LNCaP clone FGC (cell line): Measurements from ENCODE around the gene RAMP1.

Experiments
- DNase-seq: peaks from one replicate; pipeline ENCODE4 v3.0.0-alpha.2; 2011; ENCODE audit warnings: low read depth
- H3K4me3 ChIP-seq: 2 replicates; pipeline ENCODE4 v1.5.1; 2011; ENCODE audit warnings: mild to moderate bottlenecking, low read depth, low read length, control low read depth
- TF ChIP-seq, protein P1 (sequence below): IDR thresholded peaks from 2 replicates; pipeline ENCODE4 v1.5.1; 2012; ENCODE audit warnings: mild to moderate bottlenecking; ENCODE audit not compliant: control insufficient read depth, insufficient read depth; ENCODE audit errors: extremely low read depth

Gene RAMP1

DNA sequence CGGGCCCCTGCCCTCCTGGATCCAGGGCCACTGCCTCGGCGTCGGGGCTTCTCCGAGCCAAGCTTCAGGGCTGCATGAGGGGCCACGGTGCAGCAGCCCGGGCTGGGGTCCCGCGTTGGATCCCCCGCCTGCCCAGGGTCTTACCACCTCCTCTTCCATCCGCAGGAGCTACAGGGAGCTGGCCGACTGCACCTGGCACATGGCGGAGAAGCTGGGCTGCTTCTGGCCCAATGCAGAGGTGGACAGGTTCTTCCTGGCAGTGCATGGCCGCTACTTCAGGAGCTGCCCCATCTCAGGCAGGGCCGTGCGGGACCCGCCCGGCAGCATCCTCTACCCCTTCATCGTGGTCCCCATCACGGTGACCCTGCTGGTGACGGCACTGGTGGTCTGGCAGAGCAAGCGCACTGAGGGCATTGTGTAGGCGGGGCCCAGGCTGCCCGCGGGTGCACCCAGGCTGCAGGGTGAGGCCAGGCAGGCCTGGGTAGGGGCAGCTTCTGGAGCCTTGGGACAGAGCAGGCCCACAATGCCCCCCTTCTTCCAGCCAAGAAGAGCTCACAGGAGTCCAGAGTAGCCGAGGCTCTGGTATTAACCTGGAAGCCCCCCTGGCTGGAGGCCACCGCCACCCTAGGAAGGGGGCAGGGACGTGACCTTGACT lies 52.1 kb downstream of the RAMP1 start:
- TF ChIP-seq, protein P1, sequence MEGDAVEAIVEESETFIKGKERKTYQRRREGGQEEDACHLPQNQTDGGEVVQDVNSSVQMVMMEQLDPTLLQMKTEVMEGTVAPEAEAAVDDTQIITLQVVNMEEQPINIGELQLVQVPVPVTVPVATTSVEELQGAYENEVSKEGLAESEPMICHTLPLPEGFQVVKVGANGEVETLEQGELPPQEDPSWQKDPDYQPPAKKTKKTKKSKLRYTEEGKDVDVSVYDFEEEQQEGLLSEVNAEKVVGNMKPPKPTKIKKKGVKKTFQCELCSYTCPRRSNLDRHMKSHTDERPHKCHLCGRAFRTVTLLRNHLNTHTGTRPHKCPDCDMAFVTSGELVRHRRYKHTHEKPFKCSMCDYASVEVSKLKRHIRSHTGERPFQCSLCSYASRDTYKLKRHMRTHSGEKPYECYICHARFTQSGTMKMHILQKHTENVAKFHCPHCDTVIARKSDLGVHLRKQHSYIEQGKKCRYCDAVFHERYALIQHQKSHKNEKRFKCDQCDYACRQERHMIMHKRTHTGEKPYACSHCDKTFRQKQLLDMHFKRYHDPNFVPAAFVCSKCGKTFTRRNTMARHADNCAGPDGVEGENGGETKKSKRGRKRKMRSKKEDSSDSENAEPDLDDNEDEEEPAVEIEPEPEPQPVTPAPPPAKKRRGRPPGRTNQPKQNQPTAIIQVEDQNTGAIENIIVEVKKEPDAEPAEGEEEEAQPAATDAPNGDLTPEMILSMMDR = no peak
- H3K4me3 ChIP-seq = no peak overlapping the region
- no peak for DNase-seq

DNA sequence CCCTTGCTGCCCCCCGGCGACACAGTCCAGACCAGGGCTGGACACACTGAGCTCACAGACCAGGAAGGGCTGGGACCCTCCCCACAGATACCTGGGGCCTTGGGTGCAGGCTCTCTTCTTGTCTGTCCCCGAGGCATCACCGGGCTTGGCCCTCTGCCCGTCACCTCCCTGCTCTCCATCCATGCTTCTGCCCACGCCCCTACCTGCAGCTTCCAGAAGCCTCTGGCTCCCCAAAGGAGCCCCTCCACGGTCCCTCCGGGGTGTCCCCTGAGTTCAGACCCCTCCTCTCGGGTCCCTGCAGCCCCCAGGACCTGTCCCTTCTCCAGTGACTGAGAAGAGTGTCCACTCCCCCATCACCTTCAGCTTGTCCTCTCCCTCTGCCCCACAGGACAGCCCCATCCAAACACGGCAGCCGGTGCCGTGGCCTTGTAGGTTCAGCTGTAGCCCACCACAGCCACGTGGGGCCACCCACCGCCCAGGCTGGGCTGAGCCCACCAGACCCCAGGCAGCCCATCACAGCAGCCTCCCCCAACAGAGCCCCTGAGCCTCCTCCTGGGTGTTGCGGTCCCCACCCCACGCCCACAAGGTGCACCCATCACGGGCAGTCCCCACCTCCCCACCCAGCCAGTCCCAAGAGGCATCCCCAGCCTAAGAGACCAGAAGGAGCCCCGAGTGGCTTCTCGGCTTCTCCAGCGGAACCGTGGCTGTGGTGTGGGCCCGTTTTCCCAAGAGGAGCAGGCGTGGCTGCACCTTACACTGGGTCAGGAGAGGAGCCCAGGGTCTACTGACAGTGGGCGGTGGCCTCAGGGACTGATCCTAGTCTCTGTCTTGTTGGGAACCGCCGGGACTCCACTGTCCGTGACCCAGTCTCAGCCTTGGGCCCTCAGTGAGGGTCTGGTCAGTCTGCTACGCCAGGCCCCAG lies 53.1 kb downstream of the RAMP1 start:
- TF ChIP-seq, protein P1 = no peak
- no peak overlapping the region for H3K4me3 ChIP-seq
- no peak for DNase-seq

DNA sequence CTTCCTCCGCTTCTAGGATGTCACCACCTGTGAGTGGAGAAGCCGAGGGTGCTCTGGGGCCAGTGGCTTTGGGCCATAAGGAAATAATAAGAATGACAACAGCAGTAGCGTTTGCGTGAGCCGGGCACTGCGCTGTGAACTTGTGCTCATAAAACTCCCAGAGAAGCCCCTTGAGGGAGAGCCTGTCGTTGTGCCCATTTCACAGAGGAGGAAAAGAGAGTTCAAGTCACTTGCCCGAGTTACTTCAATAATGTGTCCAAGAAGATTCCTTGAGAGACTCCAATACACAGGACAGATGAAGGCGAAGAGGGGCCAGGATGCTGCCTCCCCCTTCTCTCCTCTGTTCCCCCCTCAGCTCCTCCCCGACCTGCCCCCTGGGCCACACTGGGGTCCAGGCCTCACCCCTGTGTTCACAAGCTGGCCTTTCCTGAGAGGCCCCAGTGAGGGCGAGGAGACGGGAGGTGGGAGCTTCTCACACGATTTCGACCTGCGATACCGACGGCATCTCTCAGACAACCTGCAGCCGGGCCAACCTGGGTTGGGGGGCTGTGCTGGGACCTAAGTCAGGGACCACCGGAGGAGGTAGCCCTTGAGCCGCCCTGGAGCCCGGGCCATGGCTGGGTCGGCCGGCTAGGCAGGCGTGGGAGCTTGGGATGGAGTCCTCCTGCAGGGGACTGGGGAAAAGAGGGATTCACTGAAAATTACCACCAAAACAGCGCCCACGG lies 53.9 kb downstream of the RAMP1 start:
- DNase-seq = no peak
- TF ChIP-seq, protein P1 = no peak
- no peak overlapping the region for H3K4me3 ChIP-seq

DNA sequence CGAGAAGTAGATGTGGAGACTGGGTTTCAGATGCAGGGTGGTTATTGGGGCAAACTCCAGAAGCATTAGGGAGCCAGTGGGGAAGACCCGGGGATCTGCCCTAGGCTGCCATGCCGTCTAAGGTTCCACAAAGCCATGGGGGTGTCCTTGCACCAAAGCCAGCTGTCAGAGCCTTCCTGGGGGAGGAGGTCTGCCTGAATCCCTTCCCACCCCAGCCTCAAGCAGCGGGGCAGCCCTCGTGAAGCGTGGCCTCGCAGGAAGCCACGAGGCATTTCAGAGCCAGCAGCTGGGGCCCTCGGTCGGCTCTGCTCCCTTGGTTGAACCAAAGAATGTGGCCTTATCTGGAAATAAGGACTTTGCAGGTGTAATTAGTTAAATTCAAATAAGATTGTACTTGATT lies 56.2 kb downstream of the RAMP1 start:
- H3K4me3 ChIP-seq = no peak overlapping the region
- TF ChIP-seq, protein P1 = no peak
- DNase-seq = no peak

DNA sequence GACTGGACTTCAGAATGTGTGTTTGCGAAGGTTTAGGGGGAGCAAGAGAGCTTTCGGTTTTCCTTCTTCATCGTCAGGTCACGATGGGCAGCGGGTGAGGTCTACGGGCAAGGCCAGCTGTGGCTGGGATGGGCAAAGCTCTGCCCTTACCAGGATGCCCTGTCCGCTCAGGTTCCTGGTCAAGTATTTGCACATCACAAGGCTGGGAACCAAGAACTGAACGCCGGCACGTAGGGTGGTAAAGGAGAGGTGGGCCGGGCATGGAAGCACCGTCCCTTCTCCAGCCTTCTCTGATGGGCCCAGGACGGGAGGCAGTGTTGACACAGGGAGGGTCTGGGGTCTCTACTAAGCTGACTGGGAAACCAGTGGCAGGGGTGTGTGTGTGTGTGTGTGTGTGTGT lies 56.9 kb downstream of the RAMP1 start:
- no peak for DNase-seq
- H3K4me3 ChIP-seq = no peak overlapping the region
- TF ChIP-seq, protein P1 = no peak

DNA sequence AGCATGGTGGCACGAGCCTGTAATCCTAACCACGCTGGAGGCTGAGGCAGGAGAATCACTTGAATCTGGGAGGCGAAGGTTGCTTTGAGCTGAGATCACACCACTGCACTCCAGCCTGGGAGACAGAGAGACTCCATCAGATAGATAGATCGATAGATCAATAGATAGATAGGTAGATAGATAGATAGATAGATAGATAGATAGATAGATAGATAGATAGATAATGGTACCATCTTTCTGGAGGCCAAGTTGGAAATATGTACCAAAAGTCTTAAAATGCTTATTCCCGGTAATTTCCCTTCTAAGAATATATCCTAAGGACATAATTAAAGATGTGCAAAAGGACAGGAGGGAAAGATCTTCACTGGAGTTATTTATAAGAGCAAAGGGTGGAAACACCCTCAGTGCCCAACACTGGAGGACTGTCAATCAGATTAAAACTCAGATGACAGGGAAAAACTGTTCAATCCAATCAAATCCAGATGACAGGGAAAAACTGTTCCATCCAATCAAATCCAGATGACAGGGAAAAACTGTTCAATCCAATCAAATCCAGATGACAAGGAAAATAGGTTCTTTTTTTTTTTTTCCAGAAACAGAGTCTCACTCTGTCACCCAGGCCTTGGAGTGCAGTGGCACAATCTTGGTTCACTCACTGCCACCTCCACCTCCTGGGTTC lies 58.4 kb downstream of the RAMP1 start:
- DNase-seq = no peak
- TF ChIP-seq, protein P1 = no peak
- H3K4me3 ChIP-seq = no peak overlapping the region
